Measurements from ENCODE around the gene SHCBP1L.

The SHCBP1L gene

GRCh38 chr1:182998482-182998881 is 45.5 kb upstream of the SHCBP1L start:
- Histone ChIP-seq H3K4me3 (replicated peaks; ENCODE audit: insufficient read depth, low read length) (no peak overlapping the region), H3K27ac (replicated peaks) (no peak overlapping the region), H3K27me3 (ENCODE audit: insufficient read depth, poor library complexity, severe bottlenecking) (no peaks in the 10 kb centered on the region)
- DNase-seq (ENCODE audit: low read depth in 1 of 2, low spot score in 1 of 2), result no peak
- TF ChIP-seq CTCF (IDR thresholded peaks at IDR 0.05; ENCODE audit: insufficient read depth, low read length) (no peak), POLR2AphosphoS5 (IDR thresholded peaks at IDR 0.05; ENCODE audit: low read depth) (no peak), SPI1 (IDR thresholded peaks at IDR 0.05; ENCODE audit: borderline replicate concordance, low read depth) (no peak), GABPA (IDR thresholded peaks at IDR 0.05; ENCODE audit: low read depth) (no peak), REST (IDR thresholded peaks at IDR 0.05; ENCODE audit: insufficient replicate concordance, low read depth) (no peak)

- Histone ChIP-seq H3K27ac (replicated peaks) (no peak overlapping the region), H3K4me3 (replicated peaks; ENCODE audit: insufficient read depth, low read length) (no peak overlapping the region), H3K27me3 (ENCODE audit: insufficient read depth, poor library complexity, severe bottlenecking) (no peaks in the 10 kb centered on the region)
- TF ChIP-seq POLR2AphosphoS5 (IDR thresholded peaks at IDR 0.05; ENCODE audit: low read depth) (no peak), CTCF (IDR thresholded peaks at IDR 0.05; ENCODE audit: insufficient read depth, low read length) (no peak), REST (IDR thresholded peaks at IDR 0.05; ENCODE audit: insufficient replicate concordance, low read depth) (no peak), SPI1 (IDR thresholded peaks at IDR 0.05; ENCODE audit: borderline replicate concordance, low read depth) (no peak), GABPA (IDR thresholded peaks at IDR 0.05; ENCODE audit: low read depth) (no peak)
- no peak for DNase-seq (ENCODE audit: low read depth in 1 of 2, low spot score in 1 of 2)
These were observed 43.9 kb upstream of the SHCBP1L start for GRCh38 chr1:182996816-182997215.

GRCh38 chr1:182995894-182996293 is 42.9 kb upstream of the SHCBP1L start:
- Histone ChIP-seq H3K4me3 (replicated peaks; ENCODE audit: insufficient read depth, low read length) (no peak overlapping the region), H3K27me3 (ENCODE audit: insufficient read depth, poor library complexity, severe bottlenecking) (no peaks in the 10 kb centered on the region), H3K27ac (replicated peaks) (no peak overlapping the region)
- TF ChIP-seq GABPA (IDR thresholded peaks at IDR 0.05; ENCODE audit: low read depth), result peak; percentile 65
- TF ChIP-seq SPI1 (IDR thresholded peaks at IDR 0.05; ENCODE audit: borderline replicate concordance, low read depth), result peak; percentile 56; the same call in 1 of the 2 replicates
- TF ChIP-seq POLR2AphosphoS5 (IDR thresholded peaks at IDR 0.05; ENCODE audit: low read depth), result no peak
- TF ChIP-seq CTCF (IDR thresholded peaks at IDR 0.05; ENCODE audit: insufficient read depth, low read length), result no peak
- peak; percentile 10 to 29 for DNase-seq (ENCODE audit: low read depth in 1 of 2, low spot score in 1 of 2)

GRCh38 chr1:182993746-182994145 is 40.8 kb upstream of the SHCBP1L start:
- H3K4me3 ChIP-seq (replicated peaks; ENCODE audit: insufficient read depth, low read length), result no peak overlapping the region
- no peaks in the 10 kb centered on the region for H3K27me3 ChIP-seq (ENCODE audit: insufficient read depth, poor library complexity, severe bottlenecking)
- TF ChIP-seq SPI1 (IDR thresholded peaks at IDR 0.05; ENCODE audit: borderline replicate concordance, low read depth) (no peak), REST (IDR thresholded peaks at IDR 0.05; ENCODE audit: insufficient replicate concordance, low read depth) (no peak), POLR2AphosphoS5 (IDR thresholded peaks at IDR 0.05; ENCODE audit: low read depth) (no peak), GABPA (IDR thresholded peaks at IDR 0.05; ENCODE audit: low read depth) (no peak), CTCF (IDR thresholded peaks at IDR 0.05; ENCODE audit: insufficient read depth, low read length) (no peak)
- no peak overlapping the region for H3K27ac ChIP-seq (replicated peaks)
- no peak for DNase-seq (ENCODE audit: low read depth in 1 of 2, low spot score in 1 of 2)

All from HL-60 (cell line).